MV-4-11 (cell line): ENCODE data around the gene KRTDAP.

ENCODE experiments used
- DNase-seq: peaks from one replicate; lab custom pipeline; 2025; lab: John Stamatoyannopoulos, UW

The KRTDAP gene

GRCh38 chr19:35512831-35513627, 22.8 kb upstream of the KRTDAP start:
- no peak for DNase-seq

GRCh38 chr19:35511337-35511736, 21.1 kb upstream of the KRTDAP start:
- DNase-seq = no peak

DNA sequence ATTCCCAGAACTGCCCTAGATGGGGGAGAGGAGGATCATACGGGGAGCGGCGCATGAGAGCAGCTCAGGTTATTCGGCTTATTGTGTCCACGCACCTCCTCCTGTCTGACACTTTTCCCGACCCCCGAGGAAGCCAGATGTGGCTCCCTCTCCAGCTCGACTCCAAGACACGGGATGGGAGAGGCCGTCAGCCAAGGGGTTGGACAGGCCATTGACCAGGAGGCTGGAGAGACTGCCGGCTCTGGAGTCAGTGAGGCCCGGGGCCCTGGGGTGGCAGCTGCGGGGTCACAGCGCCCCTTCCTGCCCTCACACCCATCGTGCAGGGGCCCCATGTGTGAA, 20.3 kb upstream of the KRTDAP start:
- no peak for DNase-seq

DNA sequence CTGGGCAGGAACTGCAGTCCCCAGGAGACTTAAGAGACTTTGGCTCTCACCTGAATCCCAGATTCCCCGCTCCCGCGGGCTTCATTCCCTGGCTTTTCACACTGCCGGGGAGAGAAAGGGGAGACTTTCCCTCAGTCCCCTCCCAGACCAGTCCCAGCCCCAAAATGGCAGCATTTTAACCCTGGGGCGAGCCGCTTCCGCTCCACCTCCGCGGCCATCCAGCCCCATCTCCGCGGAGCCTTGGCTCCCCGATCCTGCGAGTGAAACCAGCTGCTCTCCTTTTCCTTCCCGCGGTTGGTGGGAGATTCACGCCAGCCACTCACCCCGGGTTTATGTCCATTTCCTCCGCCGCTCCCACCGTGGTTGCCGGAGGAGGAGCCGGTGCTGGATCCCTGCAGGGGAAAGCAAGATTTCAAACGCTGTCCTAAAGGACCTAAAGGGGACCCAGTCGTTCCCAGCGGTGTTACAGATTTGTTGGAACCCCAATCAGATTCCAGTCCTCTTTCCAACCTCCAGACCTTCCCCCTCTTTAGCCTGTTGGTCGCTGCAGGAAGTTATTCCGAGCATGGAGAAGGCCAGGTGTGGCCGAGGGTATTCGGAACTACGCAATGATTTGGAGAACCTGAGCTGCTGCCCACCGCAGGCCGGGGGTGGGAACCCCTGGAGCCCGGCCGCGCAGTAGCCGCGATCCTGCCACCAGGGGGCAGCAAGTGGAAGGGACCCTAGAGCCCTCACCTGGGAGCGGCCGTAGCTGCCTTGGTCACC, 19.8 kb upstream of the KRTDAP start:
- DNase-seq = no peak

- no peak for DNase-seq
These were observed 18.9 kb upstream of the KRTDAP start for GRCh38 chr19:35509018-35509652.

DNA sequence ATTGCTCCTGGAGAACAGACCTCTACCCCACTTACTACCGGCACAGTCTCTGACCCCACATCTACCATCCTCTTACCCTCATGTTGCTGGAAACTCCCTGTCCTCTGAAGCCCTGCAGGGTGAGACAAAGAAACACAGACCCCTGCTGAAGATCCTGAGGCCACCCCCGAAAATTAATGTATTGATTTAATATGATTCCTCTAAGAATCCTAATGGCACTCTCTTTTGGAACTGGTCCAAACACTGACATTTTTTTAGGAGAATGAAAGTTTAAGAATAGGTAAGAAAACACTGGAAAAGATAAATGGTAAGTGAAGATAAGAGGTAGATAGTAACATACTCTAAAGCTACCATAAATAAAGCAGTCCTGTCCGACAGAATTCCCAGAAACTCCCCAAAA, 17.9 kb upstream of the KRTDAP start:
- DNase-seq = no peak

DNA sequence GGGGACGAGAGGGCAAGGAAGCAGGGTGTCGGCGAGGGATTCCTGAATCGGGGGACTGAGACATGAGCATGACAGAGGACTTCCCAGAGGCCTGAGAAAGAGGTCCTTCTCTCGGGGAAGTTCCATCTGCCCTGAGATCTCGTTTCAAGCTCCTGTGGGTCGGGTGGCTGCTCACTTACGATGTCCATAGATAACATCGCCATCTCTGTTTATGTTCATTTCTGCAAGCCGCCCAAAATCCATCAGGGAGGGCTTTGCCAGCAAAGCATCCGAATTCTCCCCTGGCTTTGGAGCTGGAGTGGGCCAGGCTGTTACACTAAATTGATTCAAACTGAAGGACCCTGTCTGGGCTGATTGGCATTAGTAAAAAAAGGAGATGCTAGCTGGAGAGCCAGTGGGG, 17.3 kb upstream of the KRTDAP start:
- no peak for DNase-seq

DNA sequence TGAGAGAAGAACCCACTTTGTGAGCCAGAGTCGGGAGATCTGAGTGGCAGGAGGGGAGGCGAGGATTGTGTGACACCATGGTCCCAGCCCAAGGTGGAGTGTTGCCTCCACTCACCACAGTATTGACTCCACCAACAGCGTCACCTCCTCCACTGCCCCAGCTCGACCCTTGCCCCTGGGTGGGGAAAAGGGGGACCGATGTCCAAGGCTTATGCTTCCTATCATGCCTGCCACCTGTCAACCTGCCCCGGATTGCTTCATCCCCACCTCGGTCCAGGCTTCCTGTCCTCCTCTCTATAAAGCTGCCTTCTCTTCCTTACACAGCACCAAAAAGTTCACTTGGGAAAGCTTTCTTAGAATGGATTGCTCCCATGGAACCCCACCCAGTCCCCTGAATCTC, 15.7 kb upstream of the KRTDAP start:
- DNase-seq = no peak

GRCh38 chr19:35502751-35503150, 12.5 kb upstream of the KRTDAP start:
- DNase-seq = no peak

DNA sequence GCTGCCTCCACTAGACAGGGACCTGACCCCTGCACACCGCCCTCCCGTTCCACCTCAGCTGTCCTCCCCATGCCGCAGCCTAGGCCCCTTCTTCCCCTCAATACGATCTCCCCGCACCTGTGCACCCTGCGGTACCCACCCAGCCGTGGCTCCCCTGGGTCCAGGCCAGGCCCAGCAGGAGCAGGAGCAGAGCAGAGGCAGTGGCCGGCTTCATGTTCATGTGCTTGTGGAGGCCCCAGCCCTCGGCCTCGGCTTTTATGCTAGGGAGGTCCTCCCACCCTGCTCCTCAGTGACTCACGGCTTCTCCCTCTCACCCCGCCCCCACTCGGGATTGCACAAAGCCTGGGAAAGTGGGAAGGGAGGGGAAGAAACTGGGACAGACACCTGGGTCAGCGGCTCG, 11.4 kb upstream of the KRTDAP start:
- DNase-seq = no peak

DNA sequence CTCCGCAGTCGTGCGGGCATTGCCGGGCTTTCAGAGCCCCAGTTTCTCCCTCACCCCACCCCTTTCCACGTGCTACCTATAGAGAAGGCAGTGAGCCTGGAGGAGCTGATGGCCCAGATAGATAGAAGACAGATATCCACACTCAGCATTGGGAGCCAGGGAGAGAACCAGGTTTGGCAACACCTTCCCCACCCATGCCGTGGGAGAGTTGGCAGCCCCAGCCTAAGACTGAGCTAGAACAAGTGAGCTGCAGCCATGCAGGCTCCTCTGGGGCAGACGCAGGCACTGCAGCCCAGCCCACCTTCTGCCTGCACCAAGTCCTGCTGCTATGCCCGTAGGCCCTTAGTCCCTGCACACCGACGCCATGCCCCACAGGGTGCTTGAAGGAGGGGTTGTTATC, 10.3 kb upstream of the KRTDAP start:
- DNase-seq = no peak

DNA sequence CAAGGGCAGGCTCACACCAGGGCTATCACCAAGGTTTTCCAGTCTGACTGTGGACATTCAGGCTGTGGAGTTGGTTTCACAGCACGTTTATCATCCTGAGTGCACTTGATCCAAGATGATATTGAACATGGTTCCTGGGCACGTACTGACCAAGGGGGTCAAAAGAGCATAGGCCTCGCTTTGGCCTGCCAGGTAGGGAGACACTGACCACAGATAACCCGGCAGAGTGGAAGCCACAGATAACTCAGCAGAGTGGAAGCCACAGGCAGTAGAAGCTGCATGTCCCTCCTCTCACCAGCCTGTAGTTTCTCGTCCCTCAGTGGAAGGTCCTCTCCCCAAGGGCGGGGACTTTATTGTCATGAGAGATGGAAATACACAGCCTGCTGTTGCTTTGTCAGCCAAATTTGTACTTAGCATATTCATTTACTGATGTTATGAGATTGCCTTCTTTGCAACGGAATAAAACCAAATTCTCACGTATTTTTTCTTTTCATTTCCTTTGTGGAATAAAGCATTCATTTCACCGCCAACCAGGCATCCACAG, 8.8 kb upstream of the KRTDAP start:
- DNase-seq = no peak

DNA sequence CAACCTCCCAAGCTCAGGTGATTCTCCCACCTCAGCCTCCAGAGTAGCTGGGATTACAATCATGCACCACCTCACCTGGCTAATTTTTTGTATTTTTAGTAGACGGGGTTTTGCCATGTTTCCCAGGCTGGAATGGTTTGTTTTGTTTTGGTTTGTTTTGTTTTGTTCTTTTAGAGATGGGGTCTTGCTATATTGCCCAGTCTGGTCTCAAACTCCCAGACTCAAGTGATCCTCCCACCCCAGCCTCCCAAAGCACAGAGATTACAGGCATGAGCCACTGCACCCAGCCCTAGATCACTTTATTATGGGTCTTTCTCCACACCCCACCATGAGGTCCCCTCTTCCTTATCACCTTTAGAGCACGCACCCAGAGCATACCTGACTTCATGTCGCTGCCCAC, 8.0 kb upstream of the KRTDAP start:
- no peak for DNase-seq

- no peak for DNase-seq
These were observed 7.1 kb upstream of the KRTDAP start for GRCh38 chr19:35497406-35497805.

DNA sequence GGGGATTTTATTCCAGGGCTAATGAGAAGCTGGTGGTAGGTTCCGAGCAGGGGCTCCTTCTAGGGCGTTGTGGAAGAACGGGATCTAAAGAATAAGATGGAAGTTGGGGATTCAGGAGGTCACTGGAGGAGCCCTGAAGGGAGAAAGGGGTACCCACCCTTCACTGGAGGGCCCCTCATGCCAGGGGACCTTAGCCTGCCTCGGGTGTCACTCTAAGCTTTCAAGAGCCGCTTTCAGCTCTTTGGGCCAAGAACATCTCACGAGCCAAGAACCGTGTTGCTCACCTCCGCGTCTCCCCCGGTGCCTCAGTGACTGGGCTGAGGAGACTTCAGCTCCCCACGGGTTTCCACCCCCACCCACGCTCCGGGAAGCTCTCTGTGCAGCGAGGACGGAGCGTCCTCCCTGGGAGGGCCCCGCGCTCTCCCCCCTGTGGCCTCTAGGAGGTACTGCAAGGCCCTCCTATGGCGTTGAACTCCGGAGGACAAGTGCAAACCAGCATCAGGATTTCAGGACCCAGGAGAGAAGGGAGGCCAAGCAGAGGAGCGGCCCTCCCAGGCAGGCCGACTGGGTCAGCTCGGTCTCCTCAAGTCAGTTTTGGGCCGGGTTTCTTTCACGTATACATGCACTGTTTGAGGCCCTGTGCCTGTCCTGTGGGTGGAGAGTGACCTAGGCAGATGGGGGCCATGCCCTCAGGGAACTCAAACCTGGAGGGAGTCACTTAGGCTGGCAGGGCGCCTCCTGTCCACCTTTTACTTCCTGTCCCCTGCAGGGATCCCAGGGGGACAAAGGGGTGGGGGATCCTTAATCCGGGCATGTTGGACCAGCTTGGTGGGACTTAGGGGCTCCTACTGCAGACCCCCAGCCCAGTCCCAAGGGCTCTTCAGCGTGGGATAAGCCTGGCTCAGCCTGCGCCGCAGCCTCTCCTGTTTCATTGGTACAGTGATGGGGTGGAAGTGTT, 5.1 kb upstream of the KRTDAP start:
- DNase-seq = peak; percentile 50

GRCh38 chr19:35493971-35494370, 3.7 kb upstream of the KRTDAP start:
- no peak for DNase-seq

DNA sequence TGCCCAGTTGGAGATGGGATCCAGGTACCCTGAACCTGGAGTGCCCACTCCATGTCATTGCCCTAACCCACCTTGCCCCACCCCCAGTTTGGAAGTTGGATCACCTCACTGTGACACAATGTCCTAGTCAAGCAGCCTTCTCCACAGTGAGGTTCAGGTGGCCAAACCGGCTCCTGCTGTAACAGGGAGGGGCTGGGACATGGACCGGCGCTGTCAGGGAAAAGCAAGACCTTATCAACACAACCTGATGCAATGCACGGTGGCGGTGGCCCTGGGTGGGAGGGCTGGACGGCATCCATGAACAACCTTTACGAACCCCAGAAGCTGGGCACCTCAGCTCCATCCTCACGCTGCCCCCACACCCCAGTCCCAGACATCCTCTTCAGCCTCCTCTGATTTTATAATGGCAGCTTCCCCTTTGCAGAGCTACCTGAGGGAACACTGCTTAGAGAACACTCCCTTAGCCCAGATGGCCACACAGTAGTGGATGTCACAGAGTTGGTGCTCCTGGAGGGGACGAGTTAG, 1.6 kb upstream of the KRTDAP start:
- DNase-seq = no peak

DNA sequence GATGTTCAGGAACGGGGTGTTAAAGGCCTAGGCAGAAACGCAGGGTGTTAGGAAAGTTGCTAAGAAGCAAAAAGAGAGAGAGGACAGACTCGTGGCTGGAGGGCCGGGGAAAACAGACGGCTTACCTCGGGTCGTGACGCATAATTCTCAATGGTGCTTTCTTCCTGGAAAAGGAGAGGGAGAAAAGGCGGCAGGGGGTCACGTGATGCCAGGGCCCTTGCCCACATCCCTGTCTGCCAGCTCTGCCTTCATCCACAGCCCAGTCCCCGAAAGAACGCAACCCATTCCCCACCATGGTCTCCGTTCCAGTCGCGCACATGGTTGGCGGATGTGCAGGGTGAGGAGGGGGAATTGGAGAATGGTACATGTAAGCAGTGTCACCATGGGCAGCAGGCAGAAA, 1.6 kb downstream of the KRTDAP start:
- DNase-seq = no peak

GRCh38 chr19:35487656-35488182, 2.5 kb downstream of the KRTDAP start:
- no peak for DNase-seq

GRCh38 chr19:35486268-35486708, 4.0 kb downstream of the KRTDAP start:
- no peak for DNase-seq
